ENCODE data around the gene MLLT1.

Gene MLLT1

GRCh38 chr19:6233056-6233826 is 46.5 kb downstream of the MLLT1 start:
- TF ChIP-seq CTCF (IDR thresholded peaks at IDR 0.05; ENCODE audit: low read depth, low read length), result no peak
- H3K9me3 ChIP-seq (ENCODE audit: severe bottlenecking), result no peaks in the 10 kb centered on the region
- H3K27me3 ChIP-seq (ENCODE audit: insufficient read depth, low read depth, severe bottlenecking), result no peaks in the 10 kb centered on the region
- H3K27ac ChIP-seq, result no peak overlapping the region
- no peak for DNase-seq
- H3K36me3 ChIP-seq, result peaks cover 36% of the 10 kb centered on the region
- H3K4me3 ChIP-seq (ENCODE audit: low read depth, low read length), result no peak overlapping the region

GRCh38 chr19:6232601-6233055 is 47.1 kb downstream of the MLLT1 start:
- Histone ChIP-seq H3K36me3 (peaks cover 37% of the 10 kb centered on the region), H3K4me3 (ENCODE audit: low read depth, low read length) (no peak overlapping the region), H3K27ac (no peak overlapping the region), H3K27me3 (ENCODE audit: insufficient read depth, low read depth, severe bottlenecking) (no peaks in the 10 kb centered on the region), H3K9me3 (ENCODE audit: severe bottlenecking) (no peaks in the 10 kb centered on the region)
- no peak for TF ChIP-seq CTCF (IDR thresholded peaks at IDR 0.05; ENCODE audit: low read depth, low read length)
- no peak for DNase-seq

- H3K27me3 ChIP-seq (ENCODE audit: insufficient read depth, low read depth, severe bottlenecking), result no peaks in the 10 kb centered on the region
- DNase-seq, result no peak
- H3K4me3 ChIP-seq (ENCODE audit: low read depth, low read length), result no peak overlapping the region
- no peak for TF ChIP-seq CTCF (IDR thresholded peaks at IDR 0.05; ENCODE audit: low read depth, low read length)
- H3K36me3 ChIP-seq, result peaks cover 45% of the 10 kb centered on the region
- no peaks in the 10 kb centered on the region for H3K9me3 ChIP-seq (ENCODE audit: severe bottlenecking)
- H3K27ac ChIP-seq, result no peak overlapping the region
Observed at GRCh38 chr19:6230991-6231448, 48.8 kb downstream of the MLLT1 start.

- Histone ChIP-seq H3K9me3 (ENCODE audit: severe bottlenecking) (no peaks in the 10 kb centered on the region), H3K27ac (no peak overlapping the region), H3K4me3 (ENCODE audit: low read depth, low read length) (no peak overlapping the region), H3K27me3 (ENCODE audit: insufficient read depth, low read depth, severe bottlenecking) (no peaks in the 10 kb centered on the region), H3K36me3 (peaks cover 53% of the 10 kb centered on the region)
- DNase-seq, result no peak
- TF ChIP-seq CTCF (IDR thresholded peaks at IDR 0.05; ENCODE audit: low read depth, low read length), result no peak
Observed at GRCh38 chr19:6229951-6230712, 49.6 kb downstream of the MLLT1 start.

- H3K4me3 ChIP-seq (ENCODE audit: low read depth, low read length), result no peak overlapping the region
- DNase-seq, result no peak
- peaks cover 61% of the 10 kb centered on the region for H3K36me3 ChIP-seq
- H3K27me3 ChIP-seq (ENCODE audit: insufficient read depth, low read depth, severe bottlenecking), result no peaks in the 10 kb centered on the region
- TF ChIP-seq CTCF (IDR thresholded peaks at IDR 0.05; ENCODE audit: low read depth, low read length), result no peak
- no peaks in the 10 kb centered on the region for H3K9me3 ChIP-seq (ENCODE audit: severe bottlenecking)
- H3K27ac ChIP-seq, result no peak overlapping the region
Observed at GRCh38 chr19:6229216-6229913, 50.4 kb downstream of the MLLT1 start.

Data from WERI-Rb-1 (cell line).